OCI-LY1 (cell line): ENCODE measurements around the gene VAV2.

ENCODE experiments used
- H2AFZ ChIP-seq: fragments of 200-600 bp; sonication (generic), shearing (Covaris generic); 2 replicates; pipeline ENCODE4 v1.6.0; 2014; ENCODE audit warnings: antibody characterized with exemption, mild to moderate bottlenecking, low read length
- H3F3A ChIP-seq: fragments of 200-600 bp; sonication (generic), shearing (Covaris generic); 2 replicates; pipeline ENCODE4 v1.6.0; 2014; ENCODE audit warnings: mild to moderate bottlenecking, antibody characterized with exemption, low read length, moderate library complexity; ENCODE audit not compliant: insufficient read depth
- H3K27ac ChIP-seq: fragments of 200-600 bp; sonication (generic); 2 replicates; pipeline ENCODE4 v1.5.1; 2014; ENCODE audit warnings: low read length, mixed run types, mild to moderate bottlenecking, low read depth; ENCODE audit not compliant: poor library complexity, severe bottlenecking
- H3K27me3 ChIP-seq: fragments of 200-600 bp; sonication (generic); 2 replicates; pipeline ENCODE4 v1.6.0; 2014; ENCODE audit warnings: antibody characterized with exemption, mild to moderate bottlenecking, low read length, moderate library complexity; ENCODE audit not compliant: insufficient read depth
- H3K36me3 ChIP-seq: fragments of 200-600 bp; sonication (generic); 2 replicates; pipeline ENCODE4 v1.6.1; 2014; ENCODE audit warnings: mild to moderate bottlenecking, antibody characterized with exemption, low read length, moderate library complexity, mixed read lengths; ENCODE audit not compliant: insufficient read depth
- H3K4me1 ChIP-seq: fragments of 200-600 bp; sonication (generic); 2 replicates; pipeline ENCODE4 v1.5.1; 2014; ENCODE audit warnings: mild to moderate bottlenecking, low read length, moderate library complexity; ENCODE audit not compliant: insufficient read depth, severe bottlenecking
- H3K4me2 ChIP-seq: fragments of 200-600 bp; sonication (generic), shearing (Covaris generic); 2 replicates; pipeline ENCODE4 v1.6.1; 2014; ENCODE audit warnings: low read length
- H3K4me3 ChIP-seq: fragments of 200-600 bp; sonication (generic); 2 replicates; pipeline ENCODE4 v1.5.1; 2014; ENCODE audit warnings: low read length, low read depth, mild to moderate bottlenecking, mixed read lengths; ENCODE audit not compliant: poor library complexity, severe bottlenecking
- H3K79me2 ChIP-seq: fragments of 200-600 bp; shearing (Covaris generic); 2 replicates; pipeline ENCODE4 v1.6.1; 2016; ENCODE audit warnings: mixed run types, low read length, mixed read lengths; ENCODE audit not compliant: insufficient read depth
- H3K9ac ChIP-seq: fragments of 200-600 bp; sonication (generic), shearing (Covaris generic); 2 replicates; pipeline ENCODE4 v1.6.1; 2014; ENCODE audit warnings: mild to moderate bottlenecking, low read length, mixed read lengths
- H3K9me2 ChIP-seq: fragments of 200-600 bp; sonication (generic), shearing (Covaris generic); 2 replicates; pipeline ENCODE4 v1.6.1; 2014; ENCODE audit warnings: low read depth, mild to moderate bottlenecking, low read length, mixed read lengths
- H3K9me3 ChIP-seq: fragments of 200-600 bp; shearing (Covaris generic); 2 replicates; pipeline ENCODE4 v1.6.1; 2014; ENCODE audit warnings: low read length, mixed read lengths
- H4K20me1 ChIP-seq: fragments of 200-600 bp; sonication (generic), shearing (Covaris generic); 2 replicates; pipeline ENCODE4 v1.6.0; 2016; ENCODE audit warnings: mild to moderate bottlenecking, low read length; ENCODE audit not compliant: insufficient read depth
- CTCF ChIP-seq: fragments of 200-600 bp; sonication (generic), shearing (Covaris generic); IDR thresholded peaks from 2 replicates; pipeline ENCODE4 v1.5.1; 2017; ENCODE audit warnings: mild to moderate bottlenecking, antibody characterized with exemption, low read length, moderate library complexity, mixed read lengths
- EZH2 ChIP-seq: fragments of 200-600 bp; sonication (generic), shearing (Covaris generic); IDR thresholded peaks from 2 replicates; pipeline ENCODE4 v1.8.0; 2017; ENCODE audit warnings: borderline replicate concordance, mixed run types, mild to moderate bottlenecking, antibody characterized with exemption, low read length, moderate library complexity, mixed read lengths

The VAV2 gene

GRCh38 chr9:133823189-133824105, 168.7 kb downstream of the VAV2 start:
- H2AFZ ChIP-seq, result no peak overlapping the region
- H3K9me2 ChIP-seq, result no peaks in the 10 kb centered on the region
- H4K20me1 ChIP-seq, result no peaks in the 10 kb centered on the region
- H3K9ac ChIP-seq, result no peak overlapping the region
- H3K79me2 ChIP-seq, result no peaks in the 10 kb centered on the region
- H3K27me3 ChIP-seq, result peaks cover 16% of the 10 kb centered on the region; the same call in 1 of the 2 replicates
- no peaks in the 10 kb centered on the region for H3K9me3 ChIP-seq
- H3K4me3 ChIP-seq, result no peak overlapping the region
- no peaks in the 10 kb centered on the region for H3K36me3 ChIP-seq
- no peak for TF ChIP-seq CTCF
- no peak for TF ChIP-seq EZH2
- H3F3A ChIP-seq, result no peaks in the 10 kb centered on the region
- no peak overlapping the region for H3K27ac ChIP-seq
- no peak overlapping the region for H3K4me2 ChIP-seq
- H3K4me1 ChIP-seq, result no peaks in the 10 kb centered on the region

GRCh38 chr9:133822430-133823065, 169.6 kb downstream of the VAV2 start:
- no peaks in the 10 kb centered on the region for H3K36me3 ChIP-seq
- H3K27me3 ChIP-seq, result peaks cover 18% of the 10 kb centered on the region; the same call in 1 of the 2 replicates
- no peak overlapping the region for H3K9ac ChIP-seq
- H4K20me1 ChIP-seq, result no peaks in the 10 kb centered on the region
- no peaks in the 10 kb centered on the region for H3K4me1 ChIP-seq
- no peaks in the 10 kb centered on the region for H3F3A ChIP-seq
- no peak overlapping the region for H3K4me3 ChIP-seq
- H2AFZ ChIP-seq, result no peak overlapping the region
- no peaks in the 10 kb centered on the region for H3K79me2 ChIP-seq
- H3K9me3 ChIP-seq, result no peaks in the 10 kb centered on the region
- no peak overlapping the region for H3K4me2 ChIP-seq
- no peak overlapping the region for H3K27ac ChIP-seq
- H3K9me2 ChIP-seq, result no peaks in the 10 kb centered on the region
- TF ChIP-seq EZH2 (no peak), CTCF (no peak)

GRCh38 chr9:133821601-133822429, 170.3 kb downstream of the VAV2 start:
- Histone ChIP-seq H3K27me3 (peaks cover 18% of the 10 kb centered on the region; the same call in 1 of the 2 replicates), H3K79me2 (no peaks in the 10 kb centered on the region), H3K4me1 (no peaks in the 10 kb centered on the region), H2AFZ (no peak overlapping the region), H3F3A (no peaks in the 10 kb centered on the region), H3K9ac (no peak overlapping the region), H3K36me3 (no peaks in the 10 kb centered on the region), H3K9me2 (no peaks in the 10 kb centered on the region), H4K20me1 (no peaks in the 10 kb centered on the region), H3K4me2 (no peak overlapping the region), H3K4me3 (no peak overlapping the region), H3K27ac (no peak overlapping the region), H3K9me3 (no peaks in the 10 kb centered on the region)
- TF ChIP-seq CTCF (no peak), EZH2 (no peak)
